Tibial nerve (tissue), 4 donors: ENCODE results near the gene SLC6A4. TPM values are rescaled to one million over a fixed set of nuclear protein-coding genes. Genes with fewer than 3 reads are reported as not detected.
"Not testable (repeated sequence)": the region's sequence is repeated elsewhere in the genome, so short reads cannot be mapped to it uniquely, and the experiment has no call there.

Experiments used
- DNase-seq, 2 donors: peaks; one replicate each; pipeline ENCODE4 v3.0.0-alpha.2; 2019; ENCODE audit warnings: low spot score in 2 of 2
- H3K27ac ChIP-seq, 4 donors: fragments of 200-600 bp; sonication (generic) in 3 of 4; one replicate each; pipeline ENCODE4 v1.5.1; 2017 to 2019; ENCODE audit warnings: mild to moderate bottlenecking in 1 of 4
- H3K27me3 ChIP-seq, 2 donors: fragments of 200-600 bp; sonication (generic) in 1 of 2; one replicate each; pipeline versions ENCODE4 v1.5.1 to v1.6.0; 2017 to 2019
- H3K36me3 ChIP-seq, 3 donors: fragments of 200-600 bp; sonication (generic); one replicate each; pipeline ENCODE4 v1.5.1; 2018 to 2019
- H3K4me1 ChIP-seq, 4 donors: fragments of 200-600 bp; sonication (generic) in 3 of 4; one replicate each; pipeline ENCODE4 v1.5.1; 2017 to 2019
- H3K4me3 ChIP-seq, 4 donors: fragments of 200-600 bp; sonication (generic) in 3 of 4; one replicate each; pipeline ENCODE4 v1.5.1; 2017 to 2019; ENCODE audit warnings: mild to moderate bottlenecking in 1 of 4, moderate library complexity in 1 of 4
- H3K9me3 ChIP-seq, 4 donors: fragments of 200-600 bp; sonication (generic) in 3 of 4; one replicate each; pipeline ENCODE4 v1.5.1; 2017 to 2019
- CTCF ChIP-seq, 5 experiments: fragments of 200-600 bp in 3 of 5; fragments of 450-650 bp in 2 of 5; sonication (generic) in 3 of 5; IDR thresholded peaks; one replicate each; pipeline ENCODE4 v1.5.1; 2016 to 2019; ENCODE audit warnings: antibody characterized with exemption in 5 of 5, mild to moderate bottlenecking in 3 of 5, moderate library complexity in 2 of 5
- EP300 ChIP-seq, 2 donors: sonication (generic); formaldehyde crosslinking; IDR thresholded peaks; one replicate each; pipeline ENCODE4 v1.6.1; 2017; ENCODE audit warnings: antibody characterized with exemption in 2 of 2, mild to moderate bottlenecking in 1 of 2
- POLR2A ChIP-seq, 2 donors: fragments of 450-650 bp; IDR thresholded peaks; one replicate each; pipeline ENCODE4 v1.6.1; 2017; ENCODE audit warnings: antibody characterized with exemption in 2 of 2, mild to moderate bottlenecking in 2 of 2, moderate library complexity in 2 of 2
- WGBS, 2 donors: methylation state at CpG; one replicate each; pipeline ENCODE4 v1.1.5; 2018; 5-methylcytosine and 5-hydroxymethylcytosine counted together
- small RNA-seq: library from RNA; depleted of rRNA; stranded (forward); fragments of <200 nt; gene quantifications from one replicate; pipeline ENCODE3, GENCODE V24; 2016
- total RNA-seq, 4 donors: library from RNA; depleted of rRNA; stranded (reverse); fragments of >200 nt; gene quantifications; one replicate each; pipeline ENCODE4 v1.1.0, GENCODE V29; 2016

SLC6A4 gene
- total RNA-seq, 4 donors from 2014 or later, result under 0.01 to 4.0 (median 2.5) TPM

GRCh38 chr17:30148376-30148775 is 87.1 kb downstream of the SLC6A4 start:
- H3K9me3 ChIP-seq, result no peaks in the 10 kb centered on the region
- no peaks in the 10 kb centered on the region for H3K27me3 ChIP-seq
- TF ChIP-seq CTCF (IDR thresholded peaks at IDR 0.05) (no peak), POLR2A (IDR thresholded peaks at IDR 0.05) (no peak), EP300 (IDR thresholded peaks at IDR 0.05) (no peak)
- peaks cover 0 to 4% (median 0%) of the 10 kb centered on the region in 4 donors for H3K4me1 ChIP-seq
- no peak overlapping the region for H3K4me3 ChIP-seq
- WGBS, 2 donors, result 88 to 92% methylated on average over 1 of the region's 1 CpG
- DNase-seq, result no peak
- peaks cover 0 to 16% (median 0%) of the 10 kb centered on the region in 3 donors for H3K36me3 ChIP-seq
- no peak overlapping the region for H3K27ac ChIP-seq

- WGBS, 2 donors, result 95% methylated on average over 6 of the region's 6 CpGs
- H3K4me3 ChIP-seq, DNase-seq, H3K4me1 ChIP-seq, H3K27me3 ChIP-seq, H3K27ac ChIP-seq, H3K9me3 ChIP-seq: not testable (repeated sequence)
- H3K36me3 ChIP-seq, result peaks cover 0 to 16% (median 0%) of the 10 kb centered on the region in 3 donors
Measured at GRCh38 chr17:30147860-30148259, 87.6 kb downstream of the SLC6A4 start.

Small RNAs within 50 kb of the gene (small RNA-seq; reads per million reads assigned to genes)
- 29.3 reads per million, percentile 93 among the genes with 10 or more reads in this experiment for gene RF00154

Other genes with a start within 250 kb of the SLC6A4 start
- gene NSRP1, start 118.9 kb downstream of the SLC6A4 start, total RNA-seq, result 10 to 100 TPM; 23.3 to 55.5 (median 34.4) TPM
- gene BLMH, start 56.2 kb upstream of the SLC6A4 start, total RNA-seq, result 10 to 100 TPM; 18.1 to 35.7 (median 28.1) TPM
- not detected for gene TMIGD1, start 98.4 kb upstream of the SLC6A4 start, total RNA-seq
- gene CPD, start 143.2 kb upstream of the SLC6A4 start, total RNA-seq, result 100 to 1,000 TPM in 1 of 4 donors, 10 to 100 TPM in 3; 38.5 to 112 (median 60.3) TPM
- gene GOSR1, start 241.7 kb upstream of the SLC6A4 start, total RNA-seq, result 10 to 100 TPM; 20.7 to 37.1 (median 26.4) TPM